Vagina (tissue), 2 donors: ENCODE data around the gene UBE2O. TPM values are rescaled to one million over a fixed set of nuclear protein-coding genes. Genes with fewer than 3 reads are reported as not detected.
A peak's percentile ranks its signal among the peaks of the same experiment; 100 is the strongest.

Experiments
- DNase-seq, 2 donors: peaks; one replicate each; pipeline ENCODE4 v3.0.0-alpha.2; 2017; ENCODE audit errors: extremely low spot score in 2 of 2
- H3K27ac ChIP-seq: fragments of 200-600 bp; sonication (generic); one replicate; pipeline ENCODE4 v1.5.1; 2019
- H3K27me3 ChIP-seq: fragments of 200-600 bp; sonication (generic); one replicate; pipeline ENCODE4 v1.5.1; 2019
- H3K36me3 ChIP-seq, 2 donors: fragments of 200-600 bp; sonication (generic); one replicate each; pipeline ENCODE4 v1.5.1; 2017 to 2019
- H3K4me1 ChIP-seq: fragments of 200-600 bp; sonication (generic); one replicate; pipeline ENCODE4 v1.5.1; 2019
- H3K4me3 ChIP-seq, 2 donors: fragments of 200-600 bp; sonication (generic); 1 replicate in 1 of 2; 2 replicates in 1 of 2; pipeline ENCODE4 v1.5.1; 2016 to 2019
- H3K9me3 ChIP-seq: fragments of 200-600 bp; sonication (generic); one replicate; pipeline ENCODE4 v1.5.1; 2019
- CTCF ChIP-seq, 3 experiments: fragments of 450-650 bp in 2 of 3; fragments of 200-600 bp in 1 of 3; sonication (generic) in 1 of 3; IDR thresholded peaks; one replicate each; pipeline ENCODE4 v1.5.1; 2017 to 2019; ENCODE audit warnings: antibody characterized with exemption in 3 of 3, mild to moderate bottlenecking in 2 of 3, moderate library complexity in 2 of 3
- POLR2A ChIP-seq, 2 donors: fragments of 450-650 bp; IDR thresholded peaks; one replicate each; pipeline ENCODE4 v1.6.1; 2017; ENCODE audit warnings: antibody characterized with exemption in 2 of 2, mild to moderate bottlenecking in 2 of 2, moderate library complexity in 2 of 2
- POLR2AphosphoS5 ChIP-seq, 2 donors: sonication (generic); formaldehyde crosslinking; IDR thresholded peaks; one replicate each; pipeline ENCODE4 v1.9.0; 2017; ENCODE audit warnings: antibody characterized with exemption in 2 of 2, mild to moderate bottlenecking in 2 of 2, low read depth in 1 of 2; ENCODE audit not compliant: insufficient read depth in 1 of 2
- intact Hi-C: fragments of 100-400 bp; cut with DNase I; formaldehyde crosslinking; loops from one replicate; pipeline ENCODE4 v1.15.1; 2023
- total RNA-seq: library from RNA; depleted of rRNA; stranded (reverse); fragments of >200 nt; gene quantifications from one replicate; pipeline ENCODE4 v1.2.3, GENCODE V29; 2016

The UBE2O gene
- total RNA-seq, 1 donor from 2014 or later = 29.7 TPM

GRCh38 chr17:76378548-76379274 is 74.2 kb downstream of the UBE2O start:
- no peak for DNase-seq
- no peak overlapping the region for H3K4me3 ChIP-seq
- H3K27me3 ChIP-seq = no peaks in the 10 kb centered on the region
- H3K4me1 ChIP-seq = peaks cover 43% of the 10 kb centered on the region
- no peak for TF ChIP-seq POLR2AphosphoS5 (IDR thresholded peaks at IDR 0.05; ENCODE audit: insufficient read depth in 1 of 2, low read depth in 1 of 2)
- no peak for TF ChIP-seq CTCF (IDR thresholded peaks at IDR 0.05)
- TF ChIP-seq POLR2A (IDR thresholded peaks at IDR 0.05) = no peak
- H3K36me3 ChIP-seq = no peaks in the 10 kb centered on the region
- H3K27ac ChIP-seq = no peak overlapping the region
- intact Hi-C loops = no loop called here
- no peaks in the 10 kb centered on the region for H3K9me3 ChIP-seq

GRCh38 chr17:76376318-76377133 is 76.4 kb downstream of the UBE2O start:
- no peak overlapping the region for H3K4me3 ChIP-seq
- H3K27me3 ChIP-seq = no peaks in the 10 kb centered on the region
- no peaks in the 10 kb centered on the region for H3K36me3 ChIP-seq
- no peaks in the 10 kb centered on the region for H3K9me3 ChIP-seq
- TF ChIP-seq CTCF (IDR thresholded peaks at IDR 0.05) (no peak), POLR2A (IDR thresholded peaks at IDR 0.05) (no peak), POLR2AphosphoS5 (IDR thresholded peaks at IDR 0.05; ENCODE audit: insufficient read depth in 1 of 2, low read depth in 1 of 2) (no peak)
- intact Hi-C loops = no loop called here
- H3K4me1 ChIP-seq = peaks cover 25% of the 10 kb centered on the region
- no peak overlapping the region for H3K27ac ChIP-seq
- no peak for DNase-seq

- no peak overlapping the region for H3K4me3 ChIP-seq
- peaks cover 19% of the 10 kb centered on the region for H3K4me1 ChIP-seq
- no peaks in the 10 kb centered on the region for H3K36me3 ChIP-seq
- DNase-seq = no peak
- no peak overlapping the region for H3K27ac ChIP-seq
- H3K9me3 ChIP-seq = no peaks in the 10 kb centered on the region
- intact Hi-C loops = no loop called here
- TF ChIP-seq POLR2AphosphoS5 (IDR thresholded peaks at IDR 0.05; ENCODE audit: insufficient read depth in 1 of 2, low read depth in 1 of 2) (no peak), CTCF (IDR thresholded peaks at IDR 0.05) (no peak), POLR2A (IDR thresholded peaks at IDR 0.05) (no peak)
- H3K27me3 ChIP-seq = no peaks in the 10 kb centered on the region
Observed at GRCh38 chr17:76371656-76372628, 81.0 kb downstream of the UBE2O start.

- TF ChIP-seq CTCF (IDR thresholded peaks at IDR 0.05) (peak; percentile 10 to 34 (median 16)), POLR2A (IDR thresholded peaks at IDR 0.05) (no peak), POLR2AphosphoS5 (IDR thresholded peaks at IDR 0.05; ENCODE audit: insufficient read depth in 1 of 2, low read depth in 1 of 2) (peak; percentile 46 to 51)
- H3K36me3 ChIP-seq = no peaks in the 10 kb centered on the region
- no peak for DNase-seq
- intact Hi-C loops = no loop called here
- H3K4me3 ChIP-seq = no peak overlapping the region
- H3K27me3 ChIP-seq = no peaks in the 10 kb centered on the region
- H3K9me3 ChIP-seq = no peaks in the 10 kb centered on the region
- peaks cover 4% of the 10 kb centered on the region for H3K4me1 ChIP-seq
- peak overlapping the region; percentile 17 for H3K27ac ChIP-seq
Observed at GRCh38 chr17:76370261-76370993, 82.5 kb downstream of the UBE2O start.
